HEK293T (cell line): ENCODE data around the gene KRTAP3-2.

Experiments
- CTBP1 ChIP-seq: fragments of 450-650 bp; IDR thresholded peaks from 2 replicates; pipeline ENCODE4 v1.6.1; 2016; ENCODE audit warnings: borderline replicate concordance
- ELF4 ChIP-seq: fragments of 450-650 bp; IDR thresholded peaks from 2 replicates; pipeline ENCODE4 v1.6.1; 2017; ENCODE audit warnings: antibody characterized with exemption
- FOXK2 ChIP-seq: fragments of 450-650 bp; IDR thresholded peaks from 2 replicates; pipeline ENCODE4 v1.6.1; 2016; ENCODE audit warnings: mild to moderate bottlenecking
- L3MBTL2 ChIP-seq: fragments of 450-650 bp; conservative IDR thresholded peaks from 2 replicates; pipeline ENCODE4 v1.6.1; 2016; ENCODE audit warnings: mild to moderate bottlenecking
- LEF1 ChIP-seq: fragments of 450-650 bp; IDR thresholded peaks from 2 replicates; pipeline ENCODE4 v1.6.1; 2017; ENCODE audit warnings: mild to moderate bottlenecking, borderline replicate concordance
- NFRKB ChIP-seq: fragments of 450-650 bp; IDR thresholded peaks from 2 replicates; pipeline ENCODE4 v1.6.1; 2016; ENCODE audit warnings: mild to moderate bottlenecking, moderate library complexity
- SP1 ChIP-seq: fragments of 450-650 bp; IDR thresholded peaks from 2 replicates; pipeline ENCODE4 v1.6.1; 2017
- TARDBP ChIP-seq: fragments of 450-650 bp; IDR thresholded peaks from 2 replicates; pipeline ENCODE4 v1.6.1; 2016
- ZNF384 ChIP-seq: fragments of 450-650 bp; IDR thresholded peaks from 2 replicates; pipeline ENCODE4 v1.6.1; 2016
- TF ChIP-seq, protein P1 (sequence below): fragments of 450-650 bp; IDR thresholded peaks from 2 replicates; pipeline ENCODE4 v1.6.1; 2016

DNA sequence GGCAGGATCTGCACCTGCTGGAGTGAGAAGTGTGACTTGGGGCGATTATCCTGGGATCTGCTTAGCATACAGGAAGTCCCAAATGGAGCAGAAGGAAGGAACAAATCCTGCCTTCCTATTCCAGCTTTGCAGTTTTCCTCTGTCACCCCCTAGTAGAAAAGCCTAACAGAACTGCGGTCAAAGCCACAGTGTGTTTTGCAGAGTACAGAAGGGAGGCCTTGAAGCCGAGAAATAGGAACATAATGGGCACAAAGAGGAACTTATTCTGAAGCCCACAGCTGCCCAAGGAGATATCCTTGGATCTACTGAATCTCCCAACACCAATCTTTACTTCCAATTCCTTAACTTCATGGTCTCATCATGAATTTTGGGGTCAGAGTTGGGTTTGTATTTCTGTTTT, 18.8 kb upstream of the KRTAP3-2 start:
- TF ChIP-seq CTBP1 = no peak
- TF ChIP-seq FOXK2 = no peak
- TF ChIP-seq TARDBP = no peak
- TF ChIP-seq, protein P1, sequence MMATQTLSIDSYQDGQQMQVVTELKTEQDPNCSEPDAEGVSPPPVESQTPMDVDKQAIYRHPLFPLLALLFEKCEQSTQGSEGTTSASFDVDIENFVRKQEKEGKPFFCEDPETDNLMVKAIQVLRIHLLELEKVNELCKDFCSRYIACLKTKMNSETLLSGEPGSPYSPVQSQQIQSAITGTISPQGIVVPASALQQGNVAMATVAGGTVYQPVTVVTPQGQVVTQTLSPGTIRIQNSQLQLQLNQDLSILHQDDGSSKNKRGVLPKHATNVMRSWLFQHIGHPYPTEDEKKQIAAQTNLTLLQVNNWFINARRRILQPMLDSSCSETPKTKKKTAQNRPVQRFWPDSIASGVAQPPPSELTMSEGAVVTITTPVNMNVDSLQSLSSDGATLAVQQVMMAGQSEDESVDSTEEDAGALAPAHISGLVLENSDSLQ = no peak
- no peak for TF ChIP-seq L3MBTL2
- TF ChIP-seq ELF4 = no peak
- TF ChIP-seq NFRKB = no peak
- no peak for TF ChIP-seq ZNF384
- TF ChIP-seq SP1 = no peak
- TF ChIP-seq LEF1 = no peak
